A673 (cell line): ENCODE data around the gene TST.

Experiments used
- CTCF ChIP-seq: fragments of 300-800, 200-600 bp; sonication (generic); conservative IDR thresholded peaks from 2 replicates; pipeline ENCODE4 v1.5.1; 2017; ENCODE audit warnings: low read depth, mild to moderate bottlenecking, antibody characterized with exemption, low read length, moderate library complexity, mixed read lengths
- EZH2 ChIP-seq: fragments of 200-600 bp; sonication (generic); IDR thresholded peaks from 2 replicates; pipeline ENCODE4 v1.6.1; 2017; ENCODE audit warnings: borderline replicate concordance, low read depth, mild to moderate bottlenecking, mixed read lengths, antibody characterized with exemption, low read length; ENCODE audit not compliant: poor library complexity, severe bottlenecking

- TF ChIP-seq CTCF (no peak), EZH2 (no peak)
Observed at GRCh38 chr22:37021041-37021440, 1.8 kb upstream of the TST start.
